A549 (cell line): ENCODE data around the gene ADGRL3.

ENCODE experiments used
- BHLHE40 ChIP-seq: IDR thresholded peaks from 2 replicates; pipeline ENCODE4 v1.6.1; 2012; ENCODE audit warnings: low read depth, low read length, inconsistent platforms
- POLR2A ChIP-seq: IDR thresholded peaks from 2 replicates; pipeline ENCODE4 v1.6.1; 2012; ENCODE audit warnings: mild to moderate bottlenecking, low read length
- TF ChIP-seq, protein P1 (sequence below): IDR thresholded peaks from 2 replicates; pipeline ENCODE4 v1.6.1; 2012
- TF ChIP-seq, protein P2 (sequence below): fragments of 200-600 bp; sonication (generic); IDR thresholded peaks from 2 replicates; pipeline ENCODE4 v1.6.1; 2016; ENCODE audit warnings: antibody characterized with exemption, mild to moderate bottlenecking, moderate library complexity
- TF ChIP-seq, protein P3 (sequence below): IDR thresholded peaks from 2 replicates; pipeline ENCODE4 v1.6.1; 2012
- TF ChIP-seq, protein P4 (sequence below): fragments of >200 bp; sonication (Bioruptor Twin); formaldehyde crosslinking; IDR thresholded peaks from 3 replicates; pipeline ENCODE4 v1.5.1; 2016

DNA sequence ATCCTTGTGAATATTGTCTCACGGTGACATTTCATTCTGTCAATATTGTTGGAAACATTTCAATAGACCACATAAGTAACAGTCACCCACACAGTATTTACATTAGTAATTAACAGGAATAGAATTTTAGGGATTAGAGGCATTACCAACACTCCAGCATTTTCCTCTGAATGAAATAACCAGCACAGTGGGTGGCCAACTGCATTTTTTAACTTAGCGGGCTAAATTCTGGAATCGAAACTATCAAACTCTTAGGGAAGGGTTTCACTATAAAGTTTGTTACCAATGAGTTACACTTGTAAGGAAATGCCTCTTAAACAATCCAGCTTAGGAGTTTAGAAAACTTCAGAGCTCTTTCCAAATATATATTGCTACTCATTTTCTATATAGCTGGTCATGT is 403.0 kb downstream of the ADGRL3 start:
- TF ChIP-seq, protein P1, sequence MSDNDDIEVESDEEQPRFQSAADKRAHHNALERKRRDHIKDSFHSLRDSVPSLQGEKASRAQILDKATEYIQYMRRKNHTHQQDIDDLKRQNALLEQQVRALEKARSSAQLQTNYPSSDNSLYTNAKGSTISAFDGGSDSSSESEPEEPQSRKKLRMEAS, result no peak
- TF ChIP-seq, protein P2, sequence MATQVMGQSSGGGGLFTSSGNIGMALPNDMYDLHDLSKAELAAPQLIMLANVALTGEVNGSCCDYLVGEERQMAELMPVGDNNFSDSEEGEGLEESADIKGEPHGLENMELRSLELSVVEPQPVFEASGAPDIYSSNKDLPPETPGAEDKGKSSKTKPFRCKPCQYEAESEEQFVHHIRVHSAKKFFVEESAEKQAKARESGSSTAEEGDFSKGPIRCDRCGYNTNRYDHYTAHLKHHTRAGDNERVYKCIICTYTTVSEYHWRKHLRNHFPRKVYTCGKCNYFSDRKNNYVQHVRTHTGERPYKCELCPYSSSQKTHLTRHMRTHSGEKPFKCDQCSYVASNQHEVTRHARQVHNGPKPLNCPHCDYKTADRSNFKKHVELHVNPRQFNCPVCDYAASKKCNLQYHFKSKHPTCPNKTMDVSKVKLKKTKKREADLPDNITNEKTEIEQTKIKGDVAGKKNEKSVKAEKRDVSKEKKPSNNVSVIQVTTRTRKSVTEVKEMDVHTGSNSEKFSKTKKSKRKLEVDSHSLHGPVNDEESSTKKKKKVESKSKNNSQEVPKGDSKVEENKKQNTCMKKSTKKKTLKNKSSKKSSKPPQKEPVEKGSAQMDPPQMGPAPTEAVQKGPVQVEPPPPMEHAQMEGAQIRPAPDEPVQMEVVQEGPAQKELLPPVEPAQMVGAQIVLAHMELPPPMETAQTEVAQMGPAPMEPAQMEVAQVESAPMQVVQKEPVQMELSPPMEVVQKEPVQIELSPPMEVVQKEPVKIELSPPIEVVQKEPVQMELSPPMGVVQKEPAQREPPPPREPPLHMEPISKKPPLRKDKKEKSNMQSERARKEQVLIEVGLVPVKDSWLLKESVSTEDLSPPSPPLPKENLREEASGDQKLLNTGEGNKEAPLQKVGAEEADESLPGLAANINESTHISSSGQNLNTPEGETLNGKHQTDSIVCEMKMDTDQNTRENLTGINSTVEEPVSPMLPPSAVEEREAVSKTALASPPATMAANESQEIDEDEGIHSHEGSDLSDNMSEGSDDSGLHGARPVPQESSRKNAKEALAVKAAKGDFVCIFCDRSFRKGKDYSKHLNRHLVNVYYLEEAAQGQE, result no peak
- TF ChIP-seq POLR2A, result no peak
- TF ChIP-seq, protein P3, sequence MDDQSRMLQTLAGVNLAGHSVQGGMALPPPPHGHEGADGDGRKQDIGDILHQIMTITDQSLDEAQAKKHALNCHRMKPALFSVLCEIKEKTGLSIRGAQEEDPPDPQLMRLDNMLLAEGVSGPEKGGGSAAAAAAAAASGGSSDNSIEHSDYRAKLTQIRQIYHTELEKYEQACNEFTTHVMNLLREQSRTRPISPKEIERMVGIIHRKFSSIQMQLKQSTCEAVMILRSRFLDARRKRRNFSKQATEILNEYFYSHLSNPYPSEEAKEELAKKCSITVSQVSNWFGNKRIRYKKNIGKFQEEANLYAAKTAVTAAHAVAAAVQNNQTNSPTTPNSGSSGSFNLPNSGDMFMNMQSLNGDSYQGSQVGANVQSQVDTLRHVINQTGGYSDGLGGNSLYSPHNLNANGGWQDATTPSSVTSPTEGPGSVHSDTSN, result no peak
- TF ChIP-seq BHLHE40, result no peak
- TF ChIP-seq, protein P4, sequence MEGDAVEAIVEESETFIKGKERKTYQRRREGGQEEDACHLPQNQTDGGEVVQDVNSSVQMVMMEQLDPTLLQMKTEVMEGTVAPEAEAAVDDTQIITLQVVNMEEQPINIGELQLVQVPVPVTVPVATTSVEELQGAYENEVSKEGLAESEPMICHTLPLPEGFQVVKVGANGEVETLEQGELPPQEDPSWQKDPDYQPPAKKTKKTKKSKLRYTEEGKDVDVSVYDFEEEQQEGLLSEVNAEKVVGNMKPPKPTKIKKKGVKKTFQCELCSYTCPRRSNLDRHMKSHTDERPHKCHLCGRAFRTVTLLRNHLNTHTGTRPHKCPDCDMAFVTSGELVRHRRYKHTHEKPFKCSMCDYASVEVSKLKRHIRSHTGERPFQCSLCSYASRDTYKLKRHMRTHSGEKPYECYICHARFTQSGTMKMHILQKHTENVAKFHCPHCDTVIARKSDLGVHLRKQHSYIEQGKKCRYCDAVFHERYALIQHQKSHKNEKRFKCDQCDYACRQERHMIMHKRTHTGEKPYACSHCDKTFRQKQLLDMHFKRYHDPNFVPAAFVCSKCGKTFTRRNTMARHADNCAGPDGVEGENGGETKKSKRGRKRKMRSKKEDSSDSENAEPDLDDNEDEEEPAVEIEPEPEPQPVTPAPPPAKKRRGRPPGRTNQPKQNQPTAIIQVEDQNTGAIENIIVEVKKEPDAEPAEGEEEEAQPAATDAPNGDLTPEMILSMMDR, result no peak
